ENCODE data around the gene ACTL6B. TPM values are rescaled to one million over a fixed set of nuclear protein-coding genes. Genes with fewer than 3 reads are reported as not detected.
A peak's percentile ranks its signal among the peaks of the same experiment; 100 is the strongest.

ACTL6B gene
- total and polyA plus RNA-seq, 9 of the 15 experiments (the other 6 are each of a cell fraction or from before 2014, with no cell fraction given): not detected

DNA sequence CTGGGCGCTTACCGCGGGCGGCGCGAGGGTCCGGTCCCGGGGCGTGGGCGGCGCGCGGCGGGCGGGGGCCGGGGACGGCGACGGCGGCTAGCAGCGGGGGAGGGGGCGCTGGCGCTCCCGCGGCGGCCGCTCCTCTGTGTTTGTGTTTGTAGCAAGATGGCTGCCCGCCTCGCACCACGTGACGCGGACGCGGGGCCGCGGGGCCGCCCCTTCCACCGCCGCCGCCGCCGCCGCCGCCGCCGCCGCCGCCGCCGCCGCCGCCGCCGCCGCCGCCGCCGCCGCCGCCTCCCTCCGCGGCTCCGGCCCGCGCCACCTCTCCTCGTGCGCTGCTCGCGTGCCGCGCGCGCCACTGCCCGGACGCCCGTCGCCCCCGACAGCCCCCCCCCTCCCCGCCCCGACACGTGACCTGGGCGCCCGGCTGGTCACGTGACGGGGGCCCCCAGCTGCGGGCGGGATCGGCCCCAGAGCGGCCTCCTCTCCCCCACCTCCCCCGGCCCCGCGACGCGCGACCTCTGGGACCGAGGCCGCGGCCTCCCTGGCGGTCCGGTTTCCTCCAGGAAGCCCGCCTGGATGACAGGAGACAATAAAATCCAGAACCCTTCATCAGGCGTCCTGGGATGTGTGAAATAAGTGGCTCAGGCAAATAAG is 38.0 kb upstream of the ACTL6B start, which contains the start of gene GIGYF1 (continued):
- TF ChIP-seq RAD51 (IDR thresholded peaks at IDR 0.05; ENCODE audit: borderline replicate concordance, low read depth) (peak; percentile 96), CBX1 (IDR thresholded peaks at IDR 0.05; ENCODE audit: low read depth) (no peak), SETDB1 (IDR thresholded peaks at IDR 0.05; ENCODE audit: low read length) (no peak), EGR1 (conservative IDR thresholded peaks at IDR 0.05) (peak; percentile 34; the same call in 1 of the 2 replicates), KLF16 (IDR thresholded peaks at IDR 0.05) (0 out of 2 replicates have a peak, but pooled peaks have one; percentile 10), TBP (optimal IDR thresholded peaks at IDR 0.05; ENCODE audit: low read depth, low read length) (no peak), JUNB (CRISPR knock-in tag; conservative IDR thresholded peaks at IDR 0.05) (no peak), HMG20A (CRISPR knock-in tag; conservative IDR thresholded peaks at IDR 0.05) (0 out of 2 replicates have a peak, but pooled peaks have one; percentile 18), ZFP36 (IDR thresholded peaks at IDR 0.05; ENCODE audit: low read depth, low read length, partially characterized antibody) (peak; percentile 98), MAFG (tag; conservative IDR thresholded peaks at IDR 0.05) (no peak), MNT (conservative IDR thresholded peaks at IDR 0.05) (peak; percentile 51 to 72; a peak in 3 of 4 replicates), POLR2B (IDR thresholded peaks at IDR 0.05; ENCODE audit: low read depth, partially characterized antibody) (no peak), MAZ (CRISPR knock-in tag; conservative IDR thresholded peaks at IDR 0.05 in 1 of 2, IDR thresholded peaks at IDR 0.05 in 1 of 2) (peak in 1 of 2 experiments; percentile 85; a peak in 3 of 4 replicates), ZHX1 (conservative IDR thresholded peaks at IDR 0.05; ENCODE audit: low read length) (no peak), NR3C1 (CRISPR knock-in tag; IDR thresholded peaks at IDR 0.05) (no peak), GTF3C2 (IDR thresholded peaks at IDR 0.05; ENCODE audit: borderline replicate concordance, extremely low read depth, insufficient read length) (no peak), SIN3A (IDR thresholded peaks at IDR 0.05; ENCODE audit: borderline replicate concordance in 2 of 2, control insufficient read depth in 1 of 2, low read depth in 2 of 2, low read length in 2 of 2) (peak in 1 of 2 experiments; percentile 17; a peak in 1 of 4 replicates), RBM25 (IDR thresholded peaks at IDR 0.05; ENCODE audit: low read depth, low read length, severe bottlenecking) (no peak), GATAD2A (IDR thresholded peaks at IDR 0.05) (no peak), EHMT2 (IDR thresholded peaks at IDR 0.05) (no peak)
- TF ChIP-seq, protein P1, sequence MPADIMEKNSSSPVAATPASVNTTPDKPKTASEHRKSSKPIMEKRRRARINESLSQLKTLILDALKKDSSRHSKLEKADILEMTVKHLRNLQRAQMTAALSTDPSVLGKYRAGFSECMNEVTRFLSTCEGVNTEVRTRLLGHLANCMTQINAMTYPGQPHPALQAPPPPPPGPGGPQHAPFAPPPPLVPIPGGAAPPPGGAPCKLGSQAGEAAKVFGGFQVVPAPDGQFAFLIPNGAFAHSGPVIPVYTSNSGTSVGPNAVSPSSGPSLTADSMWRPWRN (IDR thresholded peaks at IDR 0.05; ENCODE audit: low read depth): no peak

Data from K562 (cell line).